Measurements from ENCODE around the gene TTC39B. TPM values are rescaled to one million over a fixed set of nuclear protein-coding genes. Genes with fewer than 3 reads are reported as not detected.

The TTC39B gene
- total and polyA plus RNA-seq, 2 of the 8 experiments (the other 6 are each of a cell fraction or from before 2014, with no cell fraction given) = 1.6 to 10.9 TPM

DNA sequence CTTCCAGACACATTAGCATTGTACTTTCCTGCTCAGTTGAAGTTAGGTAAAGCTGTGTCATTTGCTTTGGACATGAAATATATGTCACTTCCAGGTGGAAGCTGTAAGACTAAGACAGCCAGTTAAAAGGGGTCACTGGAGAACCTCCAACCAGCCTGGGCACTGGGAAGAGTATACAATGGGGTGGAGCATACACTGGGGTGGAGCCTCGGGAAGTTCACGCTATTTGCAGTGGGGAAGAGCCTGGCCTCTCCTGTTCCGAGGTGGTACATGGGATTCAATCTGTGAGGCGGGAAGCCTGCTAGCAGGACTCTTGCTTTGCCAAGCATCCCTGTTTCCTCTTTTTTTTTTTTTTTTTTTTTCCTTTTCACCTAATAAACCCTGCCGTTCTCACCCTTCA is 145.3 kb downstream of the TTC39B start:
- no peak overlapping the region for H3K9ac ChIP-seq (replicated peaks in 1 of 4; ENCODE audit: extremely low read depth in 1 of 4, low read depth in 3 of 4, low read length in 3 of 4)
- no peak overlapping the region for H2BK20ac ChIP-seq (ENCODE audit: low read length)
- no peak overlapping the region for H3K23ac ChIP-seq (ENCODE audit: insufficient read length)
- H3K4me1 ChIP-seq (replicated peaks in 1 of 4; ENCODE audit: control insufficient read depth in 3 of 4, insufficient read depth in 4 of 4, low read length in 3 of 4) = no peaks in the 10 kb centered on the region
- H3K14ac ChIP-seq (ENCODE audit: insufficient read length) = no peak overlapping the region
- H3K4me3 ChIP-seq (ENCODE audit: extremely low read depth in 1 of 4, insufficient read depth in 2 of 4, low read depth in 3 of 4, low read length in 4 of 4) = no peak overlapping the region
- H3K36me3 ChIP-seq (ENCODE audit: control insufficient read depth in 2 of 4, insufficient read depth in 4 of 4, low read length in 3 of 4) = no peaks in the 10 kb centered on the region
- no peak overlapping the region for H2AK5ac ChIP-seq (ENCODE audit: low read depth, low read length)
- H3K79me2 ChIP-seq (ENCODE audit: control insufficient read depth in 1 of 2, insufficient read depth in 2 of 2, low read length in 2 of 2) = no peaks in the 10 kb centered on the region
- no peaks in the 10 kb centered on the region for H4K20me1 ChIP-seq (replicated peaks in 1 of 2; ENCODE audit: control insufficient read depth in 1 of 2, insufficient read depth in 2 of 2, low read length in 2 of 2)
- TF ChIP-seq, protein P1, sequence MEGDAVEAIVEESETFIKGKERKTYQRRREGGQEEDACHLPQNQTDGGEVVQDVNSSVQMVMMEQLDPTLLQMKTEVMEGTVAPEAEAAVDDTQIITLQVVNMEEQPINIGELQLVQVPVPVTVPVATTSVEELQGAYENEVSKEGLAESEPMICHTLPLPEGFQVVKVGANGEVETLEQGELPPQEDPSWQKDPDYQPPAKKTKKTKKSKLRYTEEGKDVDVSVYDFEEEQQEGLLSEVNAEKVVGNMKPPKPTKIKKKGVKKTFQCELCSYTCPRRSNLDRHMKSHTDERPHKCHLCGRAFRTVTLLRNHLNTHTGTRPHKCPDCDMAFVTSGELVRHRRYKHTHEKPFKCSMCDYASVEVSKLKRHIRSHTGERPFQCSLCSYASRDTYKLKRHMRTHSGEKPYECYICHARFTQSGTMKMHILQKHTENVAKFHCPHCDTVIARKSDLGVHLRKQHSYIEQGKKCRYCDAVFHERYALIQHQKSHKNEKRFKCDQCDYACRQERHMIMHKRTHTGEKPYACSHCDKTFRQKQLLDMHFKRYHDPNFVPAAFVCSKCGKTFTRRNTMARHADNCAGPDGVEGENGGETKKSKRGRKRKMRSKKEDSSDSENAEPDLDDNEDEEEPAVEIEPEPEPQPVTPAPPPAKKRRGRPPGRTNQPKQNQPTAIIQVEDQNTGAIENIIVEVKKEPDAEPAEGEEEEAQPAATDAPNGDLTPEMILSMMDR (IDR thresholded peaks at IDR 0.05; ENCODE audit: control extremely low read depth in 1 of 3, insufficient read depth in 1 of 3, low read depth in 1 of 3, low read length in 3 of 3) = no peak
- TF ChIP-seq TEAD4 (IDR thresholded peaks at IDR 0.05; ENCODE audit: low read depth, low read length) = no peak
- no peak overlapping the region for H4K5ac ChIP-seq (ENCODE audit: insufficient read length, low read depth, low read length)
- H2AFZ ChIP-seq (ENCODE audit: low read length) = no peak overlapping the region
- no peaks in the 10 kb centered on the region for H3K79me1 ChIP-seq (ENCODE audit: low read depth, low read length)
- no peak overlapping the region for H4K8ac ChIP-seq (ENCODE audit: extremely low read depth, insufficient read depth, low read length)
- DNase-seq (ENCODE audit: low read depth in 1 of 2, low spot score in 2 of 2) = no peak
- no peak overlapping the region for H3K56ac ChIP-seq (replicated peaks; ENCODE audit: insufficient read length, low read depth, low read length)
- H2BK120ac ChIP-seq (replicated peaks; ENCODE audit: low read depth, low read length) = no peak overlapping the region
- no peak overlapping the region for H3K18ac ChIP-seq (ENCODE audit: extremely low read depth, low read length)
- FAIRE-seq = no peak
- H2BK5ac ChIP-seq (ENCODE audit: low read depth, low read length) = no peak overlapping the region
- H2BK12ac ChIP-seq (ENCODE audit: low read depth, low read length) = no peak overlapping the region
- H3K27me3 ChIP-seq (replicated peaks in 1 of 4; ENCODE audit: control insufficient read depth in 3 of 4, extremely low read depth in 1 of 4, insufficient read depth in 3 of 4, low read length in 3 of 4) = no peaks in the 10 kb centered on the region
- H3K4ac ChIP-seq (replicated peaks; ENCODE audit: insufficient read length, low read depth, low read length) = no peak overlapping the region
- H3K27ac ChIP-seq (ENCODE audit: low read depth, low read length) = no peak overlapping the region
- no peak overlapping the region for H2BK15ac ChIP-seq (ENCODE audit: low read length)
- no peak overlapping the region for H4K91ac ChIP-seq (replicated peaks; ENCODE audit: insufficient read length, low read length)
- 94% methylated on average over 4 of the region's 5 CpGs; no CpG with 5 or more reads in 1 of the 2 experiments for WGBS, 2 experiments (ENCODE audit: extremely low coverage in 1 of 2, insufficient coverage in 1 of 2, insufficient read length in 1 of 2, insufficient replicate concordance in 2 of 2, low coverage in 1 of 2, low lambda C conversion rate in 2 of 2, missing lambda C conversion rate in 1 of 2)
- ChIA-PET CTCF (ENCODE audit: partially characterized antibody) (interaction anchor here (1.1 to 1.4 kb wide), 3 partner anchors 12 to 50 kb away, joined by 3 to 4 read pairs (median 3); no protein-coding TSS in a partner anchor), POLR2A (ENCODE audit: partially characterized antibody) (no interaction called here)
- H3K4me2 ChIP-seq (ENCODE audit: insufficient read depth in 1 of 2, low read depth in 2 of 2, low read length in 2 of 2) = no peak overlapping the region
- H3K23me2 ChIP-seq (ENCODE audit: low read depth, low read length) = no peaks in the 10 kb centered on the region
- H3K9me3 ChIP-seq (ENCODE audit: insufficient read depth in 2 of 2, low read depth in 1 of 2, low read length in 1 of 2) = no peaks in the 10 kb centered on the region

All from H1 (cell line).